ENCODE data around the gene LCN10.

- TF ChIP-seq CTCF (IDR thresholded peaks at IDR 0.05; ENCODE audit: borderline replicate concordance, extremely low read depth, low read length, poor library complexity, severe bottlenecking) (no peak), EZH2 (IDR thresholded peaks at IDR 0.05; ENCODE audit: borderline replicate concordance, low read depth, low read length, severe bottlenecking) (no peak)
Observed at GRCh38 chr9:136776947-136777346, 34.2 kb upstream of the LCN10 start.

Data from DND-41 (cell line).